HEK293 (cell line): ENCODE data around the gene SSBP3.
A peak's percentile ranks its signal among the peaks of the same experiment; 100 is the strongest.

Source experiments
- CTCF ChIA-PET: fragments of 350-600 bp; formaldehyde crosslinking; extraction: SDS; loops from one replicate; lab custom pipeline; 2021; ENCODE audit warnings: antibody characterized with exemption; lab: Yijun Ruan, JAX
- POLR2A ChIA-PET: fragments of 300-600 bp; formaldehyde crosslinking; extraction: SDS; loops from one replicate; lab custom pipeline; 2020; ENCODE audit warnings: antibody characterized with exemption, inconsistent platforms; lab: Yijun Ruan, JAX
- H3K27ac ChIP-seq: fragments of 200-500 bp; sonication (Bioruptor generic); 2 replicates; pipeline ENCODE4 v1.5.1; 2014; ENCODE audit warnings: low read depth, low read length, control low read depth, inconsistent platforms; ENCODE audit errors: extremely low read depth
- H3K36me3 ChIP-seq, 2 experiments: fragments of 200-500 bp in 1 of 2; sonication (Bioruptor generic) in 1 of 2; 1 replicate in 1 of 2; 2 replicates in 1 of 2; pipeline ENCODE4 v1.5.1; 2014 to 2017; ENCODE audit warnings: inconsistent platforms in 2 of 2, low read length in 2 of 2; ENCODE audit not compliant: control insufficient read depth in 2 of 2, insufficient read depth in 1 of 2
- H3K4me1 ChIP-seq: fragments of 200-500 bp; sonication (Bioruptor generic); 2 replicates; pipeline ENCODE4 v1.5.1; 2014; ENCODE audit warnings: mild to moderate bottlenecking, low read length, inconsistent platforms; ENCODE audit not compliant: control insufficient read depth, insufficient read depth
- H3K4me3 ChIP-seq: 2 replicates; pipeline ENCODE4 v1.5.1; 2011; ENCODE audit warnings: low read depth, mild to moderate bottlenecking, control low read depth, low read length, moderate library complexity
- H3K9me3 ChIP-seq: fragments of 200-500 bp; sonication (Bioruptor generic); 2 replicates; pipeline ENCODE4 v1.5.1; 2014; ENCODE audit warnings: low read depth, low read length, inconsistent platforms; ENCODE audit not compliant: control insufficient read depth, insufficient read depth
- KLF1 ChIP-seq: fragments of 450-650 bp; formaldehyde crosslinking; IDR thresholded peaks from 2 replicates; pipeline ENCODE4 v1.5.1; 2016; ENCODE audit warnings: missing biosample characterization, missing genetic modification characterization
- KLF16 ChIP-seq: fragments of 450-650 bp; formaldehyde crosslinking; IDR thresholded peaks from 2 replicates; pipeline ENCODE4 v1.5.1; 2017; ENCODE audit warnings: missing biosample characterization, missing genetic modification characterization
- KLF17 ChIP-seq: fragments of 450-650 bp; formaldehyde crosslinking; IDR thresholded peaks from 2 replicates; pipeline ENCODE4 v1.5.1; 2016; ENCODE audit warnings: missing biosample characterization, missing genetic modification characterization
- KLF8 ChIP-seq: fragments of 450-650 bp; formaldehyde crosslinking; IDR thresholded peaks from 2 replicates; pipeline ENCODE4 v1.5.1; 2016; ENCODE audit warnings: missing biosample characterization, missing genetic modification characterization
- MZF1 ChIP-seq: fragments of 450-650 bp; formaldehyde crosslinking; IDR thresholded peaks from 2 replicates; pipeline ENCODE4 v1.5.1; 2017; ENCODE audit warnings: missing biosample characterization, missing genetic modification characterization, borderline replicate concordance
- OSR2 ChIP-seq: fragments of 450-650 bp; formaldehyde crosslinking; IDR thresholded peaks from 2 replicates; pipeline ENCODE4 v1.5.1; 2016; ENCODE audit warnings: missing biosample characterization, missing genetic modification characterization
- SP3 ChIP-seq: fragments of 450-650 bp; formaldehyde crosslinking; IDR thresholded peaks from 2 replicates; pipeline ENCODE4 v1.5.1; 2016; ENCODE audit warnings: missing biosample characterization, missing genetic modification characterization
- SP7 ChIP-seq: fragments of 450-650 bp; formaldehyde crosslinking; IDR thresholded peaks from 2 replicates; pipeline ENCODE4 v1.5.1; 2016; ENCODE audit warnings: missing biosample characterization, missing genetic modification characterization
- TCF7L2 ChIP-seq: IDR thresholded peaks from 2 replicates; pipeline ENCODE4 v1.6.1; 2011; ENCODE audit warnings: low read depth, mild to moderate bottlenecking, inconsistent platforms, low read length, moderate library complexity, borderline replicate concordance
- ZBTB26 ChIP-seq: fragments of 450-650 bp; formaldehyde crosslinking; optimal IDR thresholded peaks from 2 replicates; pipeline ENCODE3; 2016; ENCODE audit warnings: missing biosample characterization, mild to moderate bottlenecking, missing genetic modification characterization
- ZBTB6 ChIP-seq: fragments of 450-650 bp; formaldehyde crosslinking; IDR thresholded peaks from 2 replicates; pipeline ENCODE4 v1.5.1; 2017; ENCODE audit warnings: missing biosample characterization, missing genetic modification characterization
- ZNF133 ChIP-seq: fragments of 450-650 bp; formaldehyde crosslinking; IDR thresholded peaks from 2 replicates; pipeline ENCODE4 v1.5.1; 2016; ENCODE audit warnings: missing biosample characterization, missing genetic modification characterization
- ZNF221 ChIP-seq: fragments of 450-650 bp; formaldehyde crosslinking; IDR thresholded peaks from 2 replicates; pipeline ENCODE4 v1.5.1; 2017; ENCODE audit warnings: missing biosample characterization, missing genetic modification characterization, borderline replicate concordance
- ZNF24 ChIP-seq: fragments of 450-650 bp; formaldehyde crosslinking; IDR thresholded peaks from 2 replicates; pipeline ENCODE4 v1.5.1; 2016; ENCODE audit warnings: missing biosample characterization, missing genetic modification characterization
- ZNF354C ChIP-seq: fragments of 450-650 bp; formaldehyde crosslinking; IDR thresholded peaks from 2 replicates; pipeline ENCODE4 v1.5.1; 2016; ENCODE audit warnings: missing biosample characterization, missing genetic modification characterization, low read depth, borderline replicate concordance
- ZNF366 ChIP-seq: fragments of 450-650 bp; formaldehyde crosslinking; conservative IDR thresholded peaks from 2 replicates; pipeline ENCODE4 v1.5.1; 2016; ENCODE audit warnings: missing biosample characterization, missing genetic modification characterization
- ZNF513 ChIP-seq: fragments of 450-650 bp; IDR thresholded peaks from 2 replicates; pipeline ENCODE4 v1.5.1; 2018; ENCODE audit warnings: missing biosample characterization, missing genetic modification characterization
- ZNF518A ChIP-seq: fragments of 450-650 bp; formaldehyde crosslinking; conservative IDR thresholded peaks from 2 replicates; pipeline ENCODE4 v1.5.1; 2016; ENCODE audit warnings: low read depth, missing biosample characterization, missing genetic modification characterization
- ZNF530 ChIP-seq: fragments of 450-650 bp; formaldehyde crosslinking; IDR thresholded peaks from 2 replicates; pipeline ENCODE4 v1.5.1; 2016; ENCODE audit warnings: low read depth, missing biosample characterization, missing genetic modification characterization
- ZNF600 ChIP-seq: fragments of 450-650 bp; formaldehyde crosslinking; IDR thresholded peaks from 2 replicates; pipeline ENCODE4 v1.5.1; 2016; ENCODE audit warnings: missing biosample characterization, missing genetic modification characterization
- ZNF830 ChIP-seq: fragments of 450-650 bp; IDR thresholded peaks from 2 replicates; pipeline ENCODE4 v1.5.0; 2018; ENCODE audit warnings: missing biosample characterization, missing genetic modification characterization, low read depth, mild to moderate bottlenecking, moderate library complexity
- ZSCAN23 ChIP-seq: fragments of 450-650 bp; formaldehyde crosslinking; IDR thresholded peaks from 2 replicates; pipeline ENCODE4 v1.5.1; 2016; ENCODE audit warnings: missing biosample characterization, missing genetic modification characterization
- ZXDB ChIP-seq: fragments of 450-650 bp; formaldehyde crosslinking; IDR thresholded peaks from 2 replicates; pipeline ENCODE4 v1.5.1; 2016; ENCODE audit warnings: missing biosample characterization, missing genetic modification characterization

The SSBP3 gene

GRCh38 chr1:54318246-54318814, 87.9 kb downstream of the SSBP3 start:
- H3K36me3 ChIP-seq = no peaks in the 10 kb centered on the region
- no peaks in the 10 kb centered on the region for H3K9me3 ChIP-seq
- CTCF ChIA-PET = no interaction called here
- POLR2A ChIA-PET = no interaction called here
- TF ChIP-seq ZNF354C = no peak
- TF ChIP-seq KLF16 (tag by site-specific recombination) = no peak
- no peak for TF ChIP-seq ZNF530
- no peak for TF ChIP-seq ZBTB26 (tag by site-specific recombination)
- TF ChIP-seq OSR2 = no peak
- TF ChIP-seq ZNF518A (tag by site-specific recombination) = no peak
- no peak for TF ChIP-seq KLF1 (tag by site-specific recombination)
- no peak for TF ChIP-seq TCF7L2
- H3K4me1 ChIP-seq = no peaks in the 10 kb centered on the region
- no peak overlapping the region for H3K27ac ChIP-seq
- H3K4me3 ChIP-seq = no peak overlapping the region

- Histone ChIP-seq H3K4me3 (no peak overlapping the region), H3K9me3 (no peaks in the 10 kb centered on the region), H3K27ac (no peak overlapping the region), H3K36me3 (no peaks in the 10 kb centered on the region), H3K4me1 (no peaks in the 10 kb centered on the region)
- ChIA-PET CTCF (no interaction called here), POLR2A (no interaction called here)
- no peak for TF ChIP-seq ZSCAN23 (tag by site-specific recombination)
- TF ChIP-seq SP7 (tag by site-specific recombination) = 0 out of 2 replicates have a peak, but pooled peaks have one; percentile 15
- TF ChIP-seq ZNF366 (tag by site-specific recombination) = 0 out of 2 replicates have a peak, but pooled peaks have one; percentile 6
These were observed 89.1 kb downstream of the SSBP3 start for GRCh38 chr1:54317084-54317483.

- ChIA-PET CTCF (interaction anchor here (0.6 to 0.7 kb wide), 3 partner anchors 71 to 476 kb away, joined by 3 to 4 read pairs (median 3); no protein-coding TSS in a partner anchor), POLR2A (no interaction called here)
- TF ChIP-seq ZNF600 (no peak), SP3 (no peak), ZNF221 (tag by site-specific recombination) (no peak), ZNF24 (tag by site-specific recombination) (no peak), MZF1 (tag by site-specific recombination) (no peak), KLF8 (tag by site-specific recombination) (no peak), ZBTB6 (no peak), KLF17 (tag by site-specific recombination) (no peak), ZXDB (tag by site-specific recombination) (no peak), ZNF513 (tag by site-specific recombination) (no peak), ZNF830 (tag by site-specific recombination) (no peak), ZNF133 (tag by site-specific recombination) (no peak)
- Histone ChIP-seq H3K4me3 (no peak overlapping the region), H3K27ac (no peak overlapping the region), H3K36me3 (no peaks in the 10 kb centered on the region), H3K4me1 (no peaks in the 10 kb centered on the region), H3K9me3 (no peaks in the 10 kb centered on the region)
These were observed 91.1 kb downstream of the SSBP3 start for GRCh38 chr1:54315099-54315498.
